Kasumi-1 (cell line): ENCODE results near the gene CUBN.
A peak's percentile ranks its signal among the peaks of the same experiment; 100 is the strongest.

Experiments used
- DNase-seq, 2 experiments: peaks; one replicate each; lab custom pipeline; 2025; lab: John Stamatoyannopoulos, UW

The CUBN gene

GRCh38 chr10:16820421-16820820 is 309.2 kb downstream of the CUBN start:
- DNase-seq = no peak

GRCh38 chr10:16820018-16820417 is 309.6 kb downstream of the CUBN start:
- no peak for DNase-seq

GRCh38 chr10:16819436-16819835 is 310.2 kb downstream of the CUBN start:
- no peak for DNase-seq

- no peak for DNase-seq
These were observed 310.6 kb downstream of the CUBN start for GRCh38 chr10:16819026-16819425.

GRCh38 chr10:16817125-16818019 is 312.2 kb downstream of the CUBN start, which contains the start of gene RSU1:
Gene RSU1, minus strand, starts transcription at chr10:16817424. Its CDS starts 343 bp downstream, at chr10:16817081.
- peak; percentile 100 for DNase-seq

- DNase-seq = no peak
These were observed 312.8 kb downstream of the CUBN start for GRCh38 chr10:16816830-16817124.

GRCh38 chr10:16816171-16816570 is 313.4 kb downstream of the CUBN start:
- DNase-seq = no peak

- no peak for DNase-seq
These were observed 315.6 kb downstream of the CUBN start for GRCh38 chr10:16814012-16814411.

GRCh38 chr10:16812676-16813075 is 316.9 kb downstream of the CUBN start:
- DNase-seq = no peak

- DNase-seq = no peak
These were observed 317.8 kb downstream of the CUBN start for GRCh38 chr10:16811765-16812164.

- DNase-seq = no peak
These were observed 318.3 kb downstream of the CUBN start for GRCh38 chr10:16811292-16811691.

GRCh38 chr10:16809074-16809718 is 320.4 kb downstream of the CUBN start:
- DNase-seq = peak; percentile 63 to 71

- DNase-seq = no peak
These were observed 325.5 kb downstream of the CUBN start for GRCh38 chr10:16804123-16804522.

GRCh38 chr10:16803464-16803863 is 326.1 kb downstream of the CUBN start:
- no peak for DNase-seq

GRCh38 chr10:16799621-16800020 is 330.0 kb downstream of the CUBN start:
- no peak for DNase-seq

- no peak for DNase-seq
These were observed 331.0 kb downstream of the CUBN start for GRCh38 chr10:16798571-16798970.

GRCh38 chr10:16795410-16796073 is 334.1 kb downstream of the CUBN start:
- DNase-seq = no peak

GRCh38 chr10:16794005-16794404 is 335.6 kb downstream of the CUBN start:
- DNase-seq = no peak

- no peak for DNase-seq
These were observed 336.9 kb downstream of the CUBN start for GRCh38 chr10:16792675-16793074.

- no peak for DNase-seq
These were observed 339.8 kb downstream of the CUBN start for GRCh38 chr10:16789765-16790164.

- no peak for DNase-seq
These were observed 340.4 kb downstream of the CUBN start for GRCh38 chr10:16789261-16789660.

GRCh38 chr10:16788778-16789177 is 340.8 kb downstream of the CUBN start:
- no peak for DNase-seq

- DNase-seq = no peak
These were observed 341.5 kb downstream of the CUBN start for GRCh38 chr10:16788125-16788524.
